CD4-positive, alpha-beta T cell (primary cell): ENCODE data around the gene L1CAM. TPM values are rescaled to one million over a fixed set of nuclear protein-coding genes. Genes with fewer than 3 reads are reported as not detected.

Source experiments
- ATAC-seq: fragments of 200-7000 bp; cut with Tn5 transposase; one replicate; pipeline ENCODE4 v1.10.0; 2022; ENCODE audit warnings: mild to moderate bottlenecking; ENCODE audit not compliant: poor library complexity
- CTCF ChIA-PET: fragments of 350-600 bp; sonication (Branson Sonifier 250); formaldehyde crosslinking; loops from one replicate; lab custom pipeline; 2021; ENCODE audit warnings: antibody characterized with exemption, inconsistent platforms; lab: Charles Lee
- POLR2A ChIA-PET: fragments of 350-600 bp; sonication (Branson Sonifier 250); formaldehyde crosslinking; loops from one replicate; lab custom pipeline; 2021; ENCODE audit warnings: antibody characterized with exemption, inconsistent platforms; lab: Charles Lee
- DNase-seq, 14 experiments: peaks; one replicate each; pipeline ENCODE4 v3.0.0-alpha.2; 2013 to 2020; ENCODE audit warnings: mixed read lengths in 2 of 14
- H3K27ac ChIP-seq, 2 donors: one replicate each; pipeline versions ENCODE4 v1.5.1 to v1.7.0; 2013; ENCODE audit warnings: low read length in 2 of 2, low read depth in 1 of 2, mild to moderate bottlenecking in 1 of 2
- H3K27me3 ChIP-seq, 2 experiments: 1 replicate in 1 of 2; 2 replicates in 1 of 2; pipeline versions ENCODE4 v1.6.1 to v1.7.0; 2013; ENCODE audit warnings: low read length in 2 of 2, control low read depth in 1 of 2, mild to moderate bottlenecking in 1 of 2, moderate library complexity in 1 of 2; ENCODE audit not compliant: insufficient read depth in 2 of 2, control insufficient read depth in 1 of 2
- H3K36me3 ChIP-seq: one replicate; pipeline ENCODE4 v1.6.1; 2013; ENCODE audit warnings: low read length, control low read depth; ENCODE audit not compliant: insufficient read depth
- H3K4me1 ChIP-seq: one replicate; pipeline ENCODE4 v1.6.1; 2013; ENCODE audit warnings: low read length, control low read depth; ENCODE audit not compliant: insufficient read depth
- H3K4me3 ChIP-seq: one replicate; pipeline ENCODE4 v1.5.1; 2013; ENCODE audit warnings: mild to moderate bottlenecking, low read length, moderate library complexity
- H3K9me3 ChIP-seq, 2 experiments: 1 replicate in 1 of 2; 2 replicates in 1 of 2; pipeline versions ENCODE4 v1.6.1 to v1.7.0; 2013; ENCODE audit warnings: low read length in 2 of 2, mild to moderate bottlenecking in 2 of 2, control low read depth in 1 of 2, moderate library complexity in 1 of 2; ENCODE audit not compliant: control insufficient read depth in 1 of 2, insufficient read depth in 1 of 2
- H3K27ac Mint-ChIP-seq: one replicate; pipeline ENCODE4 v1.8.0; 2020; ENCODE audit warnings: mixed read lengths
- H3K27me3 Mint-ChIP-seq: one replicate; pipeline ENCODE4 v1.8.0; 2021; ENCODE audit warnings: mixed read lengths
- H3K36me3 Mint-ChIP-seq: one replicate; pipeline ENCODE4 v1.8.0; 2021; ENCODE audit warnings: low read depth, mixed read lengths
- H3K4me1 Mint-ChIP-seq: one replicate; pipeline ENCODE4 v1.8.0; 2021; ENCODE audit warnings: low read depth, mixed read lengths
- H3K4me3 Mint-ChIP-seq: one replicate; pipeline ENCODE4 v1.8.0; 2020; ENCODE audit warnings: mild to moderate bottlenecking, mixed read lengths
- H3K9me3 Mint-ChIP-seq: one replicate; pipeline ENCODE4 v1.8.0; 2020; ENCODE audit warnings: mixed read lengths
- CTCF ChIP-seq: fragments of 200-600 bp; IDR thresholded peaks from one replicate; pipeline ENCODE4 v1.8.0; 2022; ENCODE audit warnings: antibody characterized with exemption, mild to moderate bottlenecking
- intact Hi-C, 2 experiments: fragments of 100-400 bp; cut with DNase I in 1 of 2; cut with micrococcal nuclease in 1 of 2; formaldehyde crosslinking; loops; one replicate each; pipeline versions ENCODE4 v1.15.1 to v1.9.0; 2023 to 2025; cut with DNase I, micrococcal nuclease
- total RNA-seq, 174 experiments: library from RNA in 2 of 174; stranded (reverse) in 2 of 174; gene quantifications; one replicate each; pipeline ENCODE4 v1.2.3 and lab custom pipeline; 2021 to 2026

L1CAM gene
- total RNA-seq, 2 experiments from 2014 or later: 0.89 to 1.2 TPM

- Mint-ChIP-seq H3K27me3 (peaks cover under 1% of the 10 kb centered on the region), H3K36me3 (no peaks in the 10 kb centered on the region), H3K4me1 (no peaks in the 10 kb centered on the region), H3K4me3 (no peak overlapping the region), H3K27ac (no peak overlapping the region), H3K9me3 (no peaks in the 10 kb centered on the region)
- no peak for ATAC-seq
- no peaks in the 10 kb centered on the region for H3K4me1 ChIP-seq
- no peak overlapping the region for H3K4me3 ChIP-seq
- intact Hi-C loops: no loop called here
- POLR2A ChIA-PET: no interaction called here
- H3K27me3 ChIP-seq: no peaks in the 10 kb centered on the region
- H3K36me3 ChIP-seq: no peaks in the 10 kb centered on the region
- H3K9me3 ChIP-seq: no peaks in the 10 kb centered on the region
- TF ChIP-seq CTCF: no peak
- CTCF ChIA-PET: no interaction called here
- H3K27ac ChIP-seq: no peak overlapping the region
- DNase-seq: peak in 1 of 14 experiments; percentile 1
Measured at GRCh38 chrX:153870288-153870690, 15.7 kb downstream of the L1CAM start.

- Mint-ChIP-seq H3K9me3 (no peaks in the 10 kb centered on the region), H3K4me1 (no peaks in the 10 kb centered on the region), H3K36me3 (no peaks in the 10 kb centered on the region), H3K4me3 (no peak overlapping the region), H3K27me3 (no peaks in the 10 kb centered on the region), H3K27ac (no peak overlapping the region)
- no peak for TF ChIP-seq CTCF
- ATAC-seq: no peak
- Histone ChIP-seq H3K36me3 (no peaks in the 10 kb centered on the region), H3K27ac (no peak overlapping the region), H3K9me3 (no peaks in the 10 kb centered on the region), H3K27me3 (no peaks in the 10 kb centered on the region), H3K4me3 (no peak overlapping the region), H3K4me1 (no peaks in the 10 kb centered on the region)
- intact Hi-C loops: no loop called here
- ChIA-PET POLR2A (no interaction called here), CTCF (no interaction called here)
- DNase-seq: no peak
Measured at GRCh38 chrX:153869473-153870287, 16.3 kb downstream of the L1CAM start.

GRCh38 chrX:153868576-153869472 lies 17.1 kb downstream of the L1CAM start:
- no peak for TF ChIP-seq CTCF
- Histone ChIP-seq H3K36me3 (no peaks in the 10 kb centered on the region), H3K27me3 (no peaks in the 10 kb centered on the region), H3K27ac (no peak overlapping the region), H3K4me1 (no peaks in the 10 kb centered on the region), H3K4me3 (no peak overlapping the region), H3K9me3 (no peaks in the 10 kb centered on the region)
- no peak for DNase-seq
- H3K4me1 Mint-ChIP-seq: no peaks in the 10 kb centered on the region
- no peaks in the 10 kb centered on the region for H3K36me3 Mint-ChIP-seq
- no peaks in the 10 kb centered on the region for H3K9me3 Mint-ChIP-seq
- CTCF ChIA-PET: no interaction called here
- intact Hi-C loops: no loop called here
- H3K27ac Mint-ChIP-seq: no peak overlapping the region
- POLR2A ChIA-PET: no interaction called here
- ATAC-seq: no peak
- no peaks in the 10 kb centered on the region for H3K27me3 Mint-ChIP-seq
- no peak overlapping the region for H3K4me3 Mint-ChIP-seq
